GM21515 (cell line): ENCODE results near the gene RUVBL1.

Experiments
- ATAC-seq: cut with Tn5 transposase; IDR thresholded peaks from one replicate; pipeline ENCODE4 v1.9.1; 2021; ENCODE audit not compliant: unreplicated experiment

The RUVBL1 gene

GRCh38 chr3:128143496-128143895, 19.9 kb upstream of the RUVBL1 start:
- no peak for ATAC-seq

DNA sequence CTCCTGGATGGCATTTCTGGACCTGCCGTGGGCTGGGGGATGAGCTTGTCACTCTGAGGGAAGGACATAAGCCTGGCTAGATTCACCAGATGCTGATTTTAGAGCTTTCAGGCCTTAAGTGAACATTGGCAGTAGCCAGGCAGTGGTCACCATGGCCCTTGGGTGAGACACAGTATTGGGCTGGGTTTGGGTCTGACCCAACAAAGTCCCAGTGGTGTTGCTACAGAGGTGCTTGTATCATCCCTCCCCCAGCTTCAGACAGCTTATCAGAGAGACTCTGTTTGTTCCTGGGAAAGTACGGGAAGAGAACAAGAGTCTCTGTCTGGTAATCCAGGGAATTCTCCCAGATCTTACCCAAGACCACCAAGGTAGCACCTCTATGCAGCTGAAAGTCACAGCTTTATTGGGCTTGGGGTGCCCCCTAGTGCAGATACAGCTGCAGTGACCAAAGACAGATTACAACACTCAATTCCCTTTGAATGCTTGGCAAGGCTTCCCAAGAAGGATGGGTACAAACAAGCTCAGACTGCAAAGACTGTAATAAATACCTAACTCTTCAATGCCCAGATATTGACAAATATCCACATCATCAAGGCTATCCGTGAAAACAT, 9.8 kb upstream of the RUVBL1 start:
- ATAC-seq = no peak

- ATAC-seq = no peak
Observed at GRCh38 chr3:128131897-128132646, 8.5 kb upstream of the RUVBL1 start.

- ATAC-seq = no peak
Observed at GRCh38 chr3:128128251-128128650, 4.6 kb upstream of the RUVBL1 start.

DNA sequence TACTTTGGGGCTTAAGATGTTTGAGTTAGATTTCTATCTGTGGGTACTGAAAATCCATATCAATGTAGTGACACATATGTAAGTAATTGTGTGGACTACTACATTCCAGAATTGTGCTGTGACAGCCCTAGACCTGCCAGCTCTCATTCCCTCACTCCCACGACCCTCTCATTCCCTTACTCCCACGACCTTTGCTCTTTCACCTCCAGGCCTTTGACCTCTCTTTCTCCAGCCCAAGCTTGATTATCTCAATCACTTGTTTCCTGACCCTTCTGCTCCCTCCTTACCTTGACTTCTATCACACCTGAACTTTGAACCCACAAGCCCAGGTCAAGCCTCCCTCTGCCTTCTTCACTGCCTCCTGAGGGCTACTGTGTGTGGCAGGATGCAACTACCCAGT, 3.6 kb upstream of the RUVBL1 start:
- ATAC-seq = no peak

GRCh38 chr3:128123156-128123537, 465 bp downstream of the RUVBL1 start:
- no peak for ATAC-seq

GRCh38 chr3:128122013-128122412, 1.6 kb downstream of the RUVBL1 start:
- ATAC-seq = no peak

DNA sequence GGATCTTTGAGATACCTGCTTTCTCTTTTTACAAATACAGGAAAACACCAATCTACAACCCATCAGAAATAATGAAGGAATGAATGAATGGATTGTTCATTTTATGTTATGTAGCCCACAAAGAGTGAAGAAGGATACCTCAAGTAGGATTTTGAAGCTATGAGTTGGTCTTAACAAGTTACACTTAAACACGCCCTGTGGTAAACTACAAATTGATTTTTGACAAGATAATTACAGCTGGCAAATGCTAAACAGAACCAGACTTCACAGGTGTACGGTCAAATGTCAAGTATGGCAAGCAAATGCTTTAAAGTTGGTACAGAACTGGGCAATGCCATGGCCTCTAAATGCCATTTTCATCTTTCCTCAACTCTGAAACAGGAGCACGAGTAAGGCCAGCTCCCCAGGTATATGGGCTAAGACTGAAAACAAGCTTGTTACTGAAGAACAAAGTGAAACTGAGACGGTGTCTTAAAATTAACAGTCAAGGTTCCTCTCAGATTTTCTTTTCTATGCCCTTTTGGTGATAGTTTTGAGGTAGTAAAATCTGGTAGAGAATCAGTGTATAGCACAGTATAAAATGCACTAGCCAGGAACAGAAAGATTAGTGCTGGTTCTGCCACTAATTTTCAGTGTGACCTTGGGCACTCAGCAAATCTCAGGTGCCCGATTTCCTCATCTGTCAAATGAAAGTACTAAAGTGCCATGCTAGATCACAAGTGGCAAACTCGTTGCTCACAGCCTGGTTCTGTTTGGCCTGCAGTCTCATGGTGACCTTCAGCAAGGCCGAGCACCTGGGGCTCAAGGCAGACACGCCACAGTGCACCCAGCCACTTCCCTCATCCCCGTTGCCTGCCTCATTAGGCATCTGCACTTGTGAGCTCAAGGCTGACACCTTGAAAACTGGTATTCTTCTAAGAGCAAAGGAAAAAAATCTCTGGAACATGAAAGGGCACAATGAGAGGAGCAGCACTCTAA, 9.5 kb downstream of the RUVBL1 start:
- peak; percentile 73 for ATAC-seq

DNA sequence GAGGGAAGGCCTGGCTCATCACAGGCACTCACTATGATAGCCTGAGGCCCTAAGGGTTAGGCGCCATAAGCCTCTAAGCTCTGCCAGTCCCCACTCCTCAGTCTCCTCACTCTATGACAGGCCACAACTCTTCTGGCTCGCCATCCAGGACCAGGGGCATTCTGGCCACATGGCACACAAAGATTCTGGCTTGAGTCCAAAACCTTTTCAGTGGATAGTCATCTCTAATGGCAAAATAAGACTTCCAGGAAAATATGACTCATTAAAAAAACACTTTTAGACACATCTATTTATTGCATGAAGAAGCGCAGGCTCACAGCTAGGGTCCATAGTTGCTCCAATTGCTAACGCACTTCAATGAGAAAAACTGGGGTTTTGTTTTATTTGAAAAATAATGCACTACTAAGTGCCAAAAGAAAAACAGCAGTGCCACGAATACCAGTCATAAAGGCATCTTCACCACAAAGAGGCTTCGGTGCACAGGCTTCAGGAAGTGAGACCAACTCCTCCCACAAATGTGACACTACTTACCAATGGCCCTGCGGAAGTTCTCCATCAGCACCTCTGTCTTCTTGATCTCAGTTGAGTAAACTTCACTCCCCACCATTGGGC, 11.1 kb downstream of the RUVBL1 start:
- ATAC-seq = no peak

- ATAC-seq = no peak
Observed at GRCh38 chr3:128111147-128111546, 12.5 kb downstream of the RUVBL1 start.

DNA sequence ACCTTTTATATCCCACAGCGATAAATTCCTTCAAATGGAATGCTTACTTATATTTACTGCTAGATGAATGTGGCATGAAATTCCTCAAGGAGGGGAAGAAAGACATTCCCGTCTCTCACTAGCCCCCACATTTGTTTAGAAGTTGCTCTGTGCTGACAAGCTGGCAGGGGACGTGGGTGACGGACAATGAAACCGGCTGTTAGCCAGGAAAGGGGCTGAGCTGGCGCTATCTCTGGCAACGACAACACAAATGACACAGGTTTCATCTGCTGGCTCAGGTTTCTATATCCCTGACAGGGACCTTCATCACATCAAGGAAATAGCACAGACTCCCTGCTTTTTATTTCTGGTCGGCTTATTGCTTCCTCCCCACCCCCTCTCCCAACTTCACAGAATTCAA, 15.8 kb downstream of the RUVBL1 start:
- no peak for ATAC-seq

GRCh38 chr3:128103136-128103676, 20.4 kb downstream of the RUVBL1 start:
- ATAC-seq = no peak

DNA sequence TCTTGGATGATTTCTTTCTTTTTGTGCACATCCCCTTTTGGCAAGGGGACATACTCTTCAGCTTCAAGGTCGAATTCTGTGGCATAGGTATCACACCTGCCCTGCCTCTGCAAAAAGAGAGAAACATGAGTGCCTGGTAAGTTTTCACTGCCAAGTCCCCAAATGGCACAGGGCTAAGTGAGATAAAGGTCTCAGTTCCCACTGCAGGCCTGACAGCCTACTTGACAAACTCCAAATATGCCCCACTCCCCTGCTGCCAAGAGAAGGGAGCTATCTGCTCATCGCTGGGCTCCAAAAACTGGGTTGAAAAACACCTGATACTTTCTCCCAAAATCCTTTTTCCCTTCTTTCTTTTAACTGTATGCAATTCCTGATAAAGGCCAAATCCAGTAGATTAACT, 23.0 kb downstream of the RUVBL1 start:
- ATAC-seq = no peak

DNA sequence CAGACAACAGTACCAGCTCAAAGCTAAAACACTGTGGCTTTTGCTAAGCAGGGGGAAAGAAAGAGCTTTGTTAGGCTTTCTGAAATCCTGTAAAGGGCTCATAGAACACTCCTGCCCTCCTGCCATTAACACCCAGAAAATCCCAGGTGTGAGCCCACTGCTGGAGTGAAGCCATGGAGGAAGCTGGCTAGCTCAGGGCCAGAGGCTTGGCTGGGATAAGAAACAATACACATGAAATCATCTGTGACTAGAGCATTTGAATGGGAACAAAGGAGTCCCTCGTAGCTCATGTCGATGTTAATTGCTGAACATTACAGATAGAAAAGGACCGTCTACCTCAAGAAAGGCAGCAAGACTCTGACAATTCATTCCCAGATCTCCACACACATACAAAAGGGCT, 23.5 kb downstream of the RUVBL1 start:
- ATAC-seq = no peak

GRCh38 chr3:128098234-128098633, 25.4 kb downstream of the RUVBL1 start:
- ATAC-seq = no peak

GRCh38 chr3:128095222-128095703, 28.3 kb downstream of the RUVBL1 start:
- peak; percentile 82 for ATAC-seq

- ATAC-seq = peak; percentile 14
Observed at GRCh38 chr3:128094295-128095151, 29.1 kb downstream of the RUVBL1 start.

DNA sequence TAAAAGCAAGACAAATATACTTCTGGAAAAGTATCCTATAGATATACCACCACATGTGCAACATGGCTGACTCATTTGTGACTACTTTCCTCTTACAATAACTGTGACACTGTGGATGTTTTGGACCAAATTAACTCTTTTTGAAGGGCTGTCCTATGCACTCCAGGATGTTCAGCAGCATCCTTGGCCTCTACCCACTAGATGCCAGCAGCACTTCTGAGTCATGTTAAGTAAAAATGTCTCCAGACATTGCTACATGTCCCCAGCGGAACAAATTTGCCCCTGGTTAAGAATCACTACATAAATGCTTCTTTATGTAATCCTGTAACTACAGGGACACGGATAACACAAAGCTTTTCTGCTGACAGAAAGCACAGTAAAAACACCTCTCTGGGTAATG, 32.0 kb downstream of the RUVBL1 start:
- ATAC-seq = no peak

GRCh38 chr3:128089135-128089534, 34.5 kb downstream of the RUVBL1 start:
- ATAC-seq = no peak

GRCh38 chr3:128084675-128085021, 39.0 kb downstream of the RUVBL1 start:
- no peak for ATAC-seq
